BLaER1 treated with 17β-estradiol and CSF1 and Interleukin-3, amounts not matched to agents 10 nM and 100 nM (cell line): ENCODE results near the gene SHISA6.

ENCODE experiments used
- H3K27ac ChIP-seq, 11 experiments: shearing (Covaris generic); formaldehyde crosslinking; 2 replicates each; pipeline ENCODE4 v1.8.1; 2022
- H3K27me3 ChIP-seq, 11 experiments: shearing (Covaris generic); formaldehyde crosslinking; 2 replicates each; pipeline ENCODE4 v1.8.1; 2022
- H3K36me3 ChIP-seq, 11 experiments: shearing (Covaris generic); formaldehyde crosslinking; 2 replicates each; pipeline ENCODE4 v1.8.1; 2022
- H3K4me1 ChIP-seq, 10 experiments: shearing (Covaris generic); formaldehyde crosslinking; 2 replicates each; pipeline ENCODE4 v1.8.1; 2022
- H3K4me2 ChIP-seq, 11 experiments: shearing (Covaris generic); formaldehyde crosslinking; 2 replicates each; pipeline ENCODE4 v1.8.1; 2022
- H3K4me3 ChIP-seq, 10 experiments: shearing (Covaris generic); formaldehyde crosslinking; 2 replicates each; pipeline ENCODE4 v1.8.1; 2022
- H3K9ac ChIP-seq, 11 experiments: shearing (Covaris generic); formaldehyde crosslinking; 2 replicates each; pipeline ENCODE4 v1.8.1; 2022
- H3K9me3 ChIP-seq, 11 experiments: shearing (Covaris generic); formaldehyde crosslinking; replicated peaks in 1 of 11; 2 replicates each; pipeline ENCODE4 v1.8.1; 2022
- H4K20me1 ChIP-seq, 11 experiments: shearing (Covaris generic); formaldehyde crosslinking; 2 replicates each; pipeline ENCODE4 v1.8.1; 2022
- Cebpa-rat ChIP-seq, 11 experiments: shearing (Covaris generic); IDR thresholded peaks; 2 replicates each; pipeline ENCODE4 v1.8.1; 2022

The SHISA6 gene

GRCh38 chr17:11565591-11565990, 324.6 kb downstream of the SHISA6 start:
- no peaks in the 10 kb centered on the region for H3K36me3 ChIP-seq
- TF ChIP-seq Cebpa-rat (IDR thresholded peaks at IDR 0.05): no peak

DNA sequence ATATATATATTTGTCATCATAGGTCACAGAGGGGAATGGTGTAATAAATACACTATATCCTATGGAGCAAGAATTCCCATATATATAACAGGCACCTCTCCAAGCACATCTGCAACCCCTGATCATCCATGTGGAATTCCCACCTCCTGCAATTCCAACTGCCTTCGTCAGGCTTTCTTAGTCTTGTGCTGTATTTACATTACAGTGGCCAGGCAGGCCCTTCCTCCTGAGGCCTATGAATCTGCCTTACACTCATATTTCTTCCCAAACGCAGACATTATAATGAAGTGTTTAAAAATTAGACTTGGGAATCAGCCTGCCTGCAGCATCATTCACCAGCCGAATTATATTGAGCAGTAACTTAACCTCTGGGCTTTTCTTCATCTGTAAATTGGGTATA, 338.0 kb downstream of the SHISA6 start:
- no peaks in the 10 kb centered on the region for H4K20me1 ChIP-seq
- no peak overlapping the region for H3K9ac ChIP-seq
- H3K36me3 ChIP-seq: no peaks in the 10 kb centered on the region; a peak in 1 of 22 replicates
- no peak overlapping the region for H3K4me3 ChIP-seq
- TF ChIP-seq Cebpa-rat (IDR thresholded peaks at IDR 0.05): no peak
- no peak overlapping the region for H3K4me2 ChIP-seq
- no peaks in the 10 kb centered on the region for H3K4me1 ChIP-seq
- no peaks in the 10 kb centered on the region for H3K27me3 ChIP-seq
- H3K9me3 ChIP-seq: peaks cover 11 to 24% (median 21%) of the 10 kb centered on the region in 11 experiments
- H3K27ac ChIP-seq: no peak overlapping the region

More at GRCh38 chr17:11565591-11565990, 324.6 kb downstream of the SHISA6 start:
- Histone ChIP-seq H3K27ac (no peak overlapping the region), H3K27me3 (no peaks in the 10 kb centered on the region), H3K4me3 (no peak overlapping the region), H3K9ac (no peak overlapping the region), H3K9me3 (0 out of 22 replicates have a peak, but pooled peaks cover 0 to 4% (median 0%) of the 10 kb centered on the region in 11 experiments), H3K4me2 (no peak overlapping the region), H3K4me1 (no peaks in the 10 kb centered on the region), H4K20me1 (no peaks in the 10 kb centered on the region)

DNA sequence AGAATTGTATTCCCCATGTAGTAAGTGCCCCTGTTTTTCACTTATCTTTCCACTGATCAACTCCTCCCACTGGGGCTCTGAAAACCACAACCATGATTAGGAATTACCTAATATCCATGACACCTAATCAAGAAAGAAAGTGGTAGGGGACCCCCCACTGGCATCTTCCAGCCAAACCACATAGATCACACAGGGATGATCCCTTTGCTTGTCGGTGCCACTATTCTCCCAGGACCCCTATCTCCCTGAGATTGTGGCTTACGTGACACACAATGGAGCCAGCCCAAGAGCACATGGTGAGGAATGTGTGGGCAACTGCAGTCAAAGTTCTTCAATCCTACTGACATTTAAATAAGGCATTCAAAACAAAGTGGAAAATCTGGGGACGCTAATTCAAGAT, 339.7 kb downstream of the SHISA6 start:
- no peak overlapping the region for H3K27ac ChIP-seq
- H4K20me1 ChIP-seq: no peaks in the 10 kb centered on the region
- H3K9me3 ChIP-seq: peaks cover 11 to 25% (median 21%) of the 10 kb centered on the region in 11 experiments
- no peak overlapping the region for H3K9ac ChIP-seq
- H3K4me2 ChIP-seq: no peak overlapping the region
- no peak for TF ChIP-seq Cebpa-rat (IDR thresholded peaks at IDR 0.05)
- H3K36me3 ChIP-seq: no peaks in the 10 kb centered on the region; a peak in 1 of 22 replicates
- no peaks in the 10 kb centered on the region for H3K27me3 ChIP-seq
- H3K4me3 ChIP-seq: no peak overlapping the region
- no peaks in the 10 kb centered on the region for H3K4me1 ChIP-seq

- Histone ChIP-seq H3K4me1 (no peaks in the 10 kb centered on the region), H3K36me3 (no peaks in the 10 kb centered on the region; a peak in 1 of 22 replicates), H3K4me3 (no peak overlapping the region), H4K20me1 (no peaks in the 10 kb centered on the region), H3K27ac (no peak overlapping the region), H3K9me3 (peaks cover 11 to 25% (median 21%) of the 10 kb centered on the region in 11 experiments), H3K27me3 (no peaks in the 10 kb centered on the region), H3K9ac (no peak overlapping the region), H3K4me2 (no peak overlapping the region)
- no peak for TF ChIP-seq Cebpa-rat (IDR thresholded peaks at IDR 0.05)
Measured at GRCh38 chr17:11582217-11582616, 341.2 kb downstream of the SHISA6 start.

DNA sequence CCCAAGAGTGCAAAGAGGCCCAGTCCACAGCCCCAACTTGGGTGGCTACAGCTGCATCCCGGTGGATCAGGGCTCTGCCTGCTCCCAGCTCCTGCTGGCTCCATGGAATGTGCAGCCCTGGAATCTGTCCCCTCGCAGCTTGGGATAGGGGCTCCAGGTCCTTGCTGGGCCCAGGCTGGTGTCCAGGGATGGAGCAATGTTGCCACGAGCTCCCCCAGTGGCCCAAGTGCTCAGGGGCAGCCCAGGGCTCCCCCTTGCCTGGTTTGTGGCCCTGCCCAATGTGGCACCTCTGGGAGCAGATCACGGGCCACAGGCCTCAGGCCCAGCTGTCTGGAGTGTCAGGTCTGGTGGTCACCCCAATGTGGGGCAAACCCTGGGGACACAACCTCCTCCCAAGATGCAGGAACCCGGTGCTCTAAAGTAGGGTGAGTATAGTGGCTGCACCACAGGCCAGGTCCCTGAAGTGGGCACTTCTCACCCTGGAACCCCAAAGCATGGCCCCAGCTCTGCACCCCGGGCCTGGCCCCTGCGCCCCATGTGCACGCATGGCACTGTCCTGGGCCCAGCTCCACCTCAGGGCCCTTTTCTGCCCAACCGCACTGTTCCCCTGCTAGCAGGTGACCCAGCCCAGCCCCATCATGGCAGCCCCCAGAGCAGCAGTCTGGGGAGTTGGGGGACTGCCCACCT, 342.4 kb downstream of the SHISA6 start:
- H3K9ac ChIP-seq: no peak overlapping the region
- peaks cover 11 to 25% (median 21%) of the 10 kb centered on the region in 11 experiments for H3K9me3 ChIP-seq
- no peaks in the 10 kb centered on the region; a peak in 1 of 22 replicates for H3K36me3 ChIP-seq
- H3K27ac ChIP-seq: no peak overlapping the region
- no peak for TF ChIP-seq Cebpa-rat (IDR thresholded peaks at IDR 0.05)
- H3K4me2 ChIP-seq: no peak overlapping the region
- H3K4me3 ChIP-seq: no peak overlapping the region
- no peaks in the 10 kb centered on the region for H4K20me1 ChIP-seq
- no peaks in the 10 kb centered on the region for H3K4me1 ChIP-seq
- no peaks in the 10 kb centered on the region for H3K27me3 ChIP-seq

GRCh38 chr17:11589716-11590115, 348.7 kb downstream of the SHISA6 start:
- Histone ChIP-seq H3K4me1 (no peaks in the 10 kb centered on the region), H3K9ac (no peak overlapping the region), H3K27ac (no peak overlapping the region), H3K4me2 (no peak overlapping the region), H3K9me3 (no peaks in the 10 kb centered on the region), H3K36me3 (no peaks in the 10 kb centered on the region), H4K20me1 (no peaks in the 10 kb centered on the region), H3K27me3 (no peaks in the 10 kb centered on the region), H3K4me3 (no peak overlapping the region)
- TF ChIP-seq Cebpa-rat (IDR thresholded peaks at IDR 0.05): no peak

DNA sequence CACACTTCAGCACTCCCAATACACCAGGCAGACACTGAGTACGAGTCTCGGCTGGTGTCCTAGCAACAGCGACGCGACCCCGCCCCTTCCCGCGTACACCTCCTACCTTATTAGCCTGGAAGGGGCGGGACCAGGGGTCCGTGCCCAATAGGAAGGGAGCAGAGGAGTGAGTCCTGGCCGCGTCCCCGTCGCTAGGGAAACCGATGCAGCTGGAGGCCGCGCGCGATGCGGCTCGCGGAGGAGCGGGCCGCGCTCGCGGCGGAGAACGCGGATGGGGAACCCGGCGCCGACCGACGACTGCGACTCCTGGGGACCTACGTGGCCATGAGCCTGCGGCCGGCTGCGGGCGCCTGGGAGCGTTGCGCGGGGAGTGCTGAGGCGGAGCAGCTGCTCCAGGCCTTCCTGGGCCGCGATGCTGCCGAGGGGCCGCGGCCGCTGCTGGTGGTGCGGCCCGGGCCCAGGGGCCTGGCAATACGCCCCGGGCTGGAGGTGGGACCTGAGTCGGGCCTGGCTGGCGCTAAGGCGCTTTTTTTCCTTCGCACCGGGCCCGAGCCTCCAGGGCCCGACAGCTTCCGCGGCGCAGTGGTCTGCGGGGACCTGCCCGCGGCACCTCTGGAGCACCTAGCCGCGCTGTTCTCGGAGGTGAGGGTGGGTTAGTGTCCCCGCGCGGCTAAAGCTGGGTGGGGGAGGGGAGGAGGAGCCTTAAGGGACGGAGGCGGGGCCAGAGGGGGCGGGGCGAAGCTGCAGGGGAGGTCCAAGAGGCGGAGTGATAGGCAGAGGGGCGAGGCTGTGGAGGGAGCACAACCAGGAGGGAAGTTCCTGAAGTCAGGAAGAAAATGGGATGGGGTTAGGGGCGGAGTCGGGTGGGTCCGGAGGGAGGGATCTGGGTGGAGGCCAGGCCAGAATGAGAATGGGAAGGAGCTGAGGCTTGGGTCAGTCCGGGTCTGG, 357.5 kb downstream of the SHISA6 start, which contains the start of gene DNAH9:
TSS of gene DNAH9 (plus strand) at position 197 of the 948 bp plus-strand sequence. CDS start at position 226, 29 bp downstream.
- H3K36me3 ChIP-seq: no peaks in the 10 kb centered on the region
- peaks cover 6 to 10% (median 9%) of the 10 kb centered on the region in 11 experiments; a peak in 21 of 22 replicates for H3K9me3 ChIP-seq
- H3K9ac ChIP-seq: no peak within 1 kb of the TSS
- TF ChIP-seq Cebpa-rat (IDR thresholded peaks at IDR 0.05): no peak
- H3K27ac ChIP-seq: no peak within 1 kb of the TSS
- no peaks in the 10 kb centered on the region for H3K27me3 ChIP-seq
- no peaks in the 10 kb centered on the region for H4K20me1 ChIP-seq
- no peaks in the 10 kb centered on the region for H3K4me1 ChIP-seq
- H3K4me2 ChIP-seq: no peak within 1 kb of the TSS
- H3K4me3 ChIP-seq: no peak within 1 kb of the TSS

DNA sequence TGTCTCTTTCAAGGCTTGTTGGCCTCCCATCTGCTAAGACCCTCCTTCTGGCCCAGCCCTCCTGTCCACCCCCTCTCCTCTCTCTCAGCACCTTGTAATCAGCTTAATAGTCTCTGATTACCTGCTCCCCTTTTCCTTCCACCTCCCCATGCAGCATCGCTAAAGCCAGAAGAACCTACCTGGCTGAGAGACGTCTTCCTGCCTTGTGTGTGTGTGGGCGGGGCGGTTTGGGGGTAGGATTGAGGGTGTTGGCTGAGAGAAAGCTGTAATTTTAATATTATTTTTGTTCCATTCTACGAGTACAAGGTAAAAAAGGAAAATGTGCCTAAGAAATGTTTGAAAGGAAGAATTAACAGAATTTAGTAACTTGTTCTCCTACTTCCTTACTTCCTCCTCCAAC, 360.6 kb downstream of the SHISA6 start:
- Histone ChIP-seq H3K9me3 (peaks cover 6 to 10% (median 9%) of the 10 kb centered on the region in 11 experiments; a peak in 21 of 22 replicates), H3K27ac (no peak overlapping the region), H3K27me3 (no peaks in the 10 kb centered on the region), H3K36me3 (no peaks in the 10 kb centered on the region), H3K9ac (no peak overlapping the region), H3K4me3 (no peak overlapping the region), H4K20me1 (no peaks in the 10 kb centered on the region), H3K4me1 (no peaks in the 10 kb centered on the region), H3K4me2 (no peak overlapping the region)
- no peak for TF ChIP-seq Cebpa-rat (IDR thresholded peaks at IDR 0.05)

DNA sequence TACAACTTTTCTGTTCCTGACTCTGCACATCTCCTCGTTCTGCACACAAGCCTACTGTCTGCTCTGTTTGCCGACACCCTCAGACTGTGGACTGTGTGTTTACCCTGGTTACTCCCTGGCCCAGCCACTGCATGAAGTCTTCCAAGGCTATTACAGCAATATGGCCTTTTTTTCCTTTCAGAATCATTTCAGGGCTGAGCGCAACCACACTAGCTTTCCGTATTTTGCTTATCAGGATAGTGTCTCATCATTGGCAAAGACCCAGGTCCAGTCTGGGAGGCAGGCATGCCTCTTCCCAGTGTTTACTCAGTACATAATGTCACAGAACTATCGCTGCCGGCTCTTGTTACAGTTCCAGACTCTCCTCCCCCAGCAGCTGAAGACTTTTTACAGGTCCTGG, 367.4 kb downstream of the SHISA6 start:
- Histone ChIP-seq H3K4me1 (no peaks in the 10 kb centered on the region), H3K9me3 (no peaks in the 10 kb centered on the region), H3K4me2 (no peak overlapping the region), H3K27me3 (no peaks in the 10 kb centered on the region), H3K4me3 (no peak overlapping the region), H3K27ac (no peak overlapping the region), H4K20me1 (no peaks in the 10 kb centered on the region), H3K36me3 (no peaks in the 10 kb centered on the region), H3K9ac (no peak overlapping the region)
- TF ChIP-seq Cebpa-rat (IDR thresholded peaks at IDR 0.05): no peak
